ENCODE results near the gene INCENP.

Gene INCENP

DNA sequence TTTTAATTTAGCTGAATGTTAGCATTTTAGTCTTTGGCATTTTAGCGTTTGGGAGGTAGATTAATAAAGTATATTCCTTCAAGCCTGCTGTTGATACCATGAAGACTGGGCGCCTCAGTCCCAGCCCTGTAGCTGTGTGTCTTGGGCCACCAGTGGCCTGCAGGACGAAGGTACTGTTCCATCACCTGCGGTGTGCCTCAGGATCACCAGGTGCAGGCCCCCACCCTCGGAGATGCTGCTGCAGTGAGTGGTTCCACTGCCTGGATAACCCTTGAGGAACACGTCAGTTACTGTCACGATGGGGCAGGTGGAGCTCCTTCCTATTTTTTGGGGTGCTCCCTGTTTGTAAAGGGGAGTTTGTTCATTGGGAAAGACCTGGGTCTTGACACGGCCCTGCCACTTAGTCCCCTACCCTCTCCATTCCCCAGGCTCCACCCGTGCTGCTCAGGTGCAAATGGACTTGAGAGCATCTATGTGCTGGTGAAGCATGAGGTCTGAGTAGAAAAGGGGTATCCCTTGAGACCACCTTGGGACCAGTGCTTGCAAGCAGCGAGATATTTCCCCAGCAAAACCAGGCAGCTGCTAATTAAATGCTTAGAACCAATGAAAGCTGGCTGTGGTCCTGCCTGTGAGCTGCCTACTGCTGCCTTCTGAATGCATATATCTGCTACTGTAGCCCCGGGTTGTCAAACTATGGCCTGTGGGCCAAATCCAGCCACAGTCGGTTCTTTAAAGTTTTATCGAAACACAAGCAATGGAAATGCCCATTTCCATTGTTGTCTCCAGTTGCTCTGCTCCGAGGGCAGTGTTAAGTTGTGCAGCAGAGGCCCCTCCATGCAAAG lies 28.7 kb downstream of the INCENP start:
- Histone ChIP-seq H3K36me3 (ENCODE audit: control insufficient read depth, insufficient read depth, low read length) (peaks cover 60% of the 10 kb centered on the region), H3K4me3 (ENCODE audit: low read depth, low read length) (no peak overlapping the region), H3K9ac (ENCODE audit: low read length) (no peak overlapping the region), H3K4me1 (ENCODE audit: control insufficient read depth, insufficient read depth, low read length) (no peaks in the 10 kb centered on the region), H3K27me3 (ENCODE audit: control insufficient read depth, insufficient read depth, low read length) (no peaks in the 10 kb centered on the region), H3K9me3 (ENCODE audit: control insufficient read depth, insufficient read depth, low read depth, low read length) (no peaks in the 10 kb centered on the region), H3K27ac (ENCODE audit: low read depth, low read length) (no peak overlapping the region)

DNA sequence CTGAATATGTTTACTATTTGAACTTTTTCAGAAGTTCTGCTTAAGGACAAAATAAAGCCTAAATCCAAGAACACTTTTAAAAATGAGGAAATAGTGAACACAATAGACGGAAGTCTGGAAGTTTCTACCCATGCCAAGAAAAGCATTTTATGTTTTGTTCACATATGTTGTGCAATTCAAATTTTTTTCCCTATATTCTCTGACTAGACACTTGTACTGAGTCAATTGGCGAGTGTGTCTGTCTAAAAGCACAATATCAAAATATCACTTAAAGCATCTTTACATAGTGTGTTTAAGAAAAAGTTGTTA lies 29.2 kb downstream of the INCENP start:
- Histone ChIP-seq H3K27ac (ENCODE audit: low read depth, low read length) (no peak overlapping the region), H3K4me1 (ENCODE audit: control insufficient read depth, insufficient read depth, low read length) (no peaks in the 10 kb centered on the region), H3K9ac (ENCODE audit: low read length) (no peak overlapping the region), H3K36me3 (ENCODE audit: control insufficient read depth, insufficient read depth, low read length) (peaks cover 54% of the 10 kb centered on the region), H3K27me3 (ENCODE audit: control insufficient read depth, insufficient read depth, low read length) (no peaks in the 10 kb centered on the region), H3K9me3 (ENCODE audit: control insufficient read depth, insufficient read depth, low read depth, low read length) (no peaks in the 10 kb centered on the region), H3K4me3 (ENCODE audit: low read depth, low read length) (no peak overlapping the region)

DNA sequence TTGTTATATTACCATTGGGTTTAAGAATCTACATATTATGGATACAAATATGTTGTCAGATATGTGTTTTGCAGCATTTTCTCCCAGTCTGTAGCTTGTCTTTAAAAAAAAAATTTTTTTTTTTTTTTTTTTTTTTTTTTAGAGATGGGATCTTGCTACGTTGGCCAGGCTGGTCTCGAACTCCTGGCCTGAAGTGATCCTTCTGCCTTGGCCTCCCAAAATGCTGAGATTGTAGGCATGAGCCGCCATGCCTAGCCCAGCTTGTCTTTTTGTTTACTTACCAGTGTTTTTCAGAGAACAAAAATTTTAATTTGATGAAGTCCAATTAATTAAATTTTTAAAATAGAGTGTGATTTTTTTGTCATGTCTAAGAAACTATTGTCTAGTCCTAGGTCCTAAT lies 29.8 kb downstream of the INCENP start:
- Histone ChIP-seq H3K9me3 (ENCODE audit: control insufficient read depth, insufficient read depth, low read depth, low read length) (no peaks in the 10 kb centered on the region), H3K27me3 (ENCODE audit: control insufficient read depth, insufficient read depth, low read length) (no peaks in the 10 kb centered on the region), H3K4me3 (ENCODE audit: low read depth, low read length) (no peak overlapping the region), H3K27ac (ENCODE audit: low read depth, low read length) (no peak overlapping the region), H3K36me3 (ENCODE audit: control insufficient read depth, insufficient read depth, low read length) (peaks cover 48% of the 10 kb centered on the region), H3K4me1 (ENCODE audit: control insufficient read depth, insufficient read depth, low read length) (no peaks in the 10 kb centered on the region), H3K9ac (ENCODE audit: low read length) (no peak overlapping the region)

DNA sequence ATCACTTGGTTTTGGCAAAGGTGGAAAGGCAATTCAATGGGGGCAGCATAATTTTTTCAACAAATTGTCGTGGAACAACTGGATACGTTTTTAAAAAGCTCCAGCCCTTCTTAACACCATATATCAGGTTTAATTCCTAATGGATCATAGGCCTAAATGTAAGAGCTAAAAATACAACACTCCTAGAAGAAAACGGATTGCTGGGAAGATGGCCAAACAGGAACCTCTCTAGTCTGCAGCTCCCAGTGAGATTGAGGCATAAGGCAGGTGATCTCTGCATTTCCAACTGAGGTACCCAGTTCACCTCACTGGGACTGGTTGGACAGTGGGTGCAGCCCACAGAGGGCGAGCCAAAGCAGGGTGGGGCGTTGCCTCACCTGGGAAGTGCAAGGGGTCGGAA lies 33.8 kb downstream of the INCENP start:
- Histone ChIP-seq H3K4me1 (ENCODE audit: control insufficient read depth, insufficient read depth, low read length) (no peaks in the 10 kb centered on the region), H3K36me3 (ENCODE audit: control insufficient read depth, insufficient read depth, low read length) (peaks cover 9% of the 10 kb centered on the region), H3K4me3 (ENCODE audit: low read depth, low read length) (no peak overlapping the region), H3K9ac (ENCODE audit: low read length) (no peak overlapping the region), H3K9me3 (ENCODE audit: control insufficient read depth, insufficient read depth, low read depth, low read length) (no peaks in the 10 kb centered on the region), H3K27me3 (ENCODE audit: control insufficient read depth, insufficient read depth, low read length) (no peaks in the 10 kb centered on the region), H3K27ac (ENCODE audit: low read depth, low read length) (no peak overlapping the region)

DNA sequence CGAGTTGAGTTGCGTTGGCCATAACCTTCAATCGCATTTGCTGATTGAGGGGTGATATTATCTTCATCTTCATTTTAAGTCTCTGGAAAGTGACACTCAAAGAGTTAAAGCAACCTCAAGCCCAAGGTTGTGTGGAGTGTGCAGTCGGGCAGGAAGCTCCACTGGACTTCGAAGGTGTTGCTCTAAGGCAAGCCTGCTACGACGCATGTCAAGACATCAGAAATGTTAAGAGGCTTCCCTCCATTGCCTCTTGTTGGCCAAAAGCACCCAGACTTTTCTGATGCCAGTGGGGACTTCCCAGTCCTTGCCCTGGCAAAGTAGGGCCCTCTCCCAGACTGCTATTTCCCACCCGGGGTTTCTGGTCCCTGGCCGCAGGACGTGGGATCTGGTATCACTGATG lies 42.6 kb downstream of the INCENP start:
- no peak overlapping the region for H3K4me3 ChIP-seq (ENCODE audit: low read depth, low read length)
- H3K27me3 ChIP-seq (ENCODE audit: control insufficient read depth, insufficient read depth, low read length), result peaks cover 1% of the 10 kb centered on the region; the same call in 1 of the 2 replicates
- no peak overlapping the region for H3K9ac ChIP-seq (ENCODE audit: low read length)
- H3K4me1 ChIP-seq (ENCODE audit: control insufficient read depth, insufficient read depth, low read length), result no peaks in the 10 kb centered on the region
- H3K36me3 ChIP-seq (ENCODE audit: control insufficient read depth, insufficient read depth, low read length), result no peaks in the 10 kb centered on the region
- H3K9me3 ChIP-seq (ENCODE audit: control insufficient read depth, insufficient read depth, low read depth, low read length), result no peaks in the 10 kb centered on the region
- no peak overlapping the region for H3K27ac ChIP-seq (ENCODE audit: low read depth, low read length)

DNA sequence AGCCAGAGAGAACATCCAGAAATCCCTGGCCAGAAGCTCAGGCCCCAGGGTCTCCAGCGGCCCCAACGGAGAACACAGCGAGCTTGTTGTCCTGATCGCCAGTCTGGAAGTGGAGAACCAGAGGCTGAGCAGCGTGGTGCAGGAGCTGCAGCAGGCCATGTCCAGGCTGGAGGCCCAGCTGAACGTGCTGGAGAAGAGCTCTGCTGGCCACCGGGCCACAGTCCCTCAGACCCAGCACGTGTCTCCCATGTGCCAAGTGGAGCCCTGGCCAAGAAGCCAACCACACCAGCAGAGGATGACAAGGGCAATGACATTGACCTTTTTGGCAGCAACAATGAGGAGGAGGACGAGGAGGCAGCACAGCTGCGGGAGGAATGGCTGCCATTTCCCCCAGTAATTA lies 45.6 kb downstream of the INCENP start:
- no peak overlapping the region for H3K9ac ChIP-seq (ENCODE audit: low read length)
- peaks cover 18% of the 10 kb centered on the region; the same call in 1 of the 2 replicates for H3K27me3 ChIP-seq (ENCODE audit: control insufficient read depth, insufficient read depth, low read length)
- no peak overlapping the region for H3K4me3 ChIP-seq (ENCODE audit: low read depth, low read length)

DNA sequence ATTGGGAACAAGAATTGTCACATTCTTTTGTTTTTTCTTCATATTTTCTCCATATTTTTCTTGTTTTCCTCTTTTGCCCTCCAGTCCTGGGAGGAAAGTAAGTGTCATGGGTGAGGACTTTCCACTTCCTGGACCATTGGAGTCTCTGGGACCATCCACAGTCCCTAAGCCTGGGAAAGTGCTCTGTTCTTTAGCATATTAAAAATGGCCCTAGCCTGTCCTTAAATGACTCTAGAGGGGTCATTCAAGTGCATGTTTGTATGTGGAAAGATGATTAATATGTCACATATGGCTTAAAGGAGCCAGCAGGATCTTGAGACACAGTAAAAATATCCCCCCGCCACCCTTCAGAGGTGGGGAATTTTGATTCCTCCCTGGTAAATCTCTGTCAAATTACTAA lies 46.1 kb downstream of the INCENP start:
- no peaks in the 10 kb centered on the region for H3K4me1 ChIP-seq (ENCODE audit: control insufficient read depth, insufficient read depth, low read length)
- no peaks in the 10 kb centered on the region for H3K36me3 ChIP-seq (ENCODE audit: control insufficient read depth, insufficient read depth, low read length)
- H3K9ac ChIP-seq (ENCODE audit: low read length), result no peak overlapping the region
- H3K4me3 ChIP-seq (ENCODE audit: low read depth, low read length), result no peak overlapping the region
- peaks cover 18% of the 10 kb centered on the region; the same call in 1 of the 2 replicates for H3K27me3 ChIP-seq (ENCODE audit: control insufficient read depth, insufficient read depth, low read length)
- no peak overlapping the region for H3K27ac ChIP-seq (ENCODE audit: low read depth, low read length)
- H3K9me3 ChIP-seq (ENCODE audit: control insufficient read depth, insufficient read depth, low read depth, low read length), result no peaks in the 10 kb centered on the region

More for the DNA sequence above, 45.6 kb downstream of the INCENP start:
- Histone ChIP-seq H3K36me3 (ENCODE audit: control insufficient read depth, insufficient read depth, low read length) (no peaks in the 10 kb centered on the region), H3K4me1 (ENCODE audit: control insufficient read depth, insufficient read depth, low read length) (no peaks in the 10 kb centered on the region), H3K27ac (ENCODE audit: low read depth, low read length) (no peak overlapping the region), H3K9me3 (ENCODE audit: control insufficient read depth, insufficient read depth, low read depth, low read length) (no peaks in the 10 kb centered on the region)

DNA sequence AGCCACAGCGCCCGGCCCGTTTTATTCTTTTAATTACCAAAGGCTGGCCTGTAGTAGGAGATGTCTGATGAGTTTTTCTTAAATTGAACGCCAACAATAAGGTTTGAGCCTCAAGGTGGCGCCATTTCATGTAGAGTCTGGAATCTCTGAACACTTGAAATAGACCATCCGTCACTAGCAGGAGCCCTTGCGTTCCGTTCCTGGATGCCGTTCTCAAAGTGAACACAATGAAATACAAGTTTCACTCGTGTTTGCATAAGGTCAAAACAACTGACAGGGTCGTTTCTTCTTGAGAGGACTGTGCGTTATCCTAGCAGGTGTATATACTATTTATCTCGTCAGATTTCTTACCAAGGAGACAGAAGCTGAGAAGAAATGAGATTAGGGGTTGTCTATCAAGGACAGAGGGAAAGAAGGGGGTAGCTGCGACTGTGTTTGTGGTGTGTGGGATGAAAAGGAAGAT lies 47.5 kb downstream of the INCENP start:
- no peak overlapping the region for H3K4me3 ChIP-seq (ENCODE audit: low read depth, low read length)
- no peaks in the 10 kb centered on the region for H3K9me3 ChIP-seq (ENCODE audit: control insufficient read depth, insufficient read depth, low read depth, low read length)
- no peak overlapping the region for H3K27ac ChIP-seq (ENCODE audit: low read depth, low read length)
- no peaks in the 10 kb centered on the region for H3K4me1 ChIP-seq (ENCODE audit: control insufficient read depth, insufficient read depth, low read length)
- no peaks in the 10 kb centered on the region for H3K36me3 ChIP-seq (ENCODE audit: control insufficient read depth, insufficient read depth, low read length)
- peaks cover 18% of the 10 kb centered on the region; the same call in 1 of the 2 replicates for H3K27me3 ChIP-seq (ENCODE audit: control insufficient read depth, insufficient read depth, low read length)
- H3K9ac ChIP-seq (ENCODE audit: low read length), result no peak overlapping the region

DNA sequence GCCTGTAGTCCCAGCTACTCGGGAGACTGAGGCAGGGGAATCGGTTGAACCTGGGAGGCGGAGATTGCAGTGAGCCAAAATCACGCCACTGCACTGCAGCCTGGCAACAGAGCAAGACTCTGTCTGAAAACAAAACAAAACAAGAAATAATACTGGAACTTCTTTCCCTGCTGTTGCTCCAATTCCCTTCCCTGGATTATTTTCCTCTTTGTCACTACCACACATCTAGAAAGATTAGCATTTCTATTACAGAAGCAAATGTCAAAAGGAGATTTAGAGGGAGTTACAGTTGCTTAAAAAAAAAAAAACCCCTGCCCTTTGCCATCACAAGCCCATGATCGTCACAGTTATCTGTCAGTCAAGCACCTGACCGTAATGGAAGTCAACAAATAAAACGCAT lies 48.5 kb downstream of the INCENP start:
- Histone ChIP-seq H3K27me3 (ENCODE audit: control insufficient read depth, insufficient read depth, low read length) (peaks cover 18% of the 10 kb centered on the region; the same call in 1 of the 2 replicates), H3K9ac (ENCODE audit: low read length) (no peak overlapping the region)

DNA sequence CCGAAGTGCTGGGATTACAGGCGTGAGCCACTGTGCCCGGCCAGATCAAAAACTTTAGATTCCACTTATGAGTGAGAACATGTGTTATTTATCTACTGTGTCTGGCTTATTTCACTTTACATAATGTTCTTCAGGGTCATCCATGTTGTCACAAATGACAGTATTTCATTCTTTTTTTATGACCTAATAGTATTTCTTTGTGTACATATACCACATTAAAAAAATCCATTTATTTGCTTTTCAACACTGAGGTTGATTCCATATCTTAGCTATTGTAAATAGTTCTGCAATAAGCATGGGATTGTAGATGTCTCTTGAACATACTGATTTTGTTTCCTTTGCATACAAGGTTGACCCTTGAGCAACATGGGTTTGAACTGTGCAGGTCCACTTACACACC lies 53.0 kb downstream of the INCENP start:
- H3K9me3 ChIP-seq (ENCODE audit: control insufficient read depth, insufficient read depth, low read depth, low read length), result no peaks in the 10 kb centered on the region
- H3K4me1 ChIP-seq (ENCODE audit: control insufficient read depth, insufficient read depth, low read length), result no peaks in the 10 kb centered on the region
- H3K27me3 ChIP-seq (ENCODE audit: control insufficient read depth, insufficient read depth, low read length), result peaks cover 13% of the 10 kb centered on the region; the same call in 1 of the 2 replicates
- no peak overlapping the region for H3K9ac ChIP-seq (ENCODE audit: low read length)
- H3K36me3 ChIP-seq (ENCODE audit: control insufficient read depth, insufficient read depth, low read length), result no peaks in the 10 kb centered on the region
- H3K4me3 ChIP-seq (ENCODE audit: low read depth, low read length), result no peak overlapping the region
- no peak overlapping the region for H3K27ac ChIP-seq (ENCODE audit: low read depth, low read length)

More for the DNA sequence above, 48.5 kb downstream of the INCENP start:
- no peak overlapping the region for H3K27ac ChIP-seq (ENCODE audit: low read depth, low read length)
- H3K9me3 ChIP-seq (ENCODE audit: control insufficient read depth, insufficient read depth, low read depth, low read length), result no peaks in the 10 kb centered on the region
- H3K4me3 ChIP-seq (ENCODE audit: low read depth, low read length), result no peak overlapping the region
- H3K36me3 ChIP-seq (ENCODE audit: control insufficient read depth, insufficient read depth, low read length), result no peaks in the 10 kb centered on the region
- no peaks in the 10 kb centered on the region for H3K4me1 ChIP-seq (ENCODE audit: control insufficient read depth, insufficient read depth, low read length)

DNA sequence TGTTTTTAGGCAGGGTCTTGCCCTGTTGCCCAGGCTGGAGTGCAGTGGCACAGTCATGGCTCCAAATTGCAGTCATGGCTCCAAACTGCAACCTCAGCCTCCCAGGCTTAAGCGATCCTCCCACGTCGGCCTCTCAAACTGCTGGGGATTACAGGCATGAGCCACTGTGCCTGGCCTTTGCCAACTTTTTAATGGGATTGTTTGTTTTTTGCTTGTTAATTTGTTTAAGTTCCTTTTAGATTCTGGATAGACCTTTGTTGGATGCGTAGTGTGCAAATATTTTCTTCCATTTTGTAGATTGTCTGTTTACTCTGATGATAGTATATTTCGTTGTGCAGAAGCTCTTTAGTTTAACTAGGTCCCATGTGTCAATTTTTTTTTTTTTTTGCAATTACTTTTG lies 56.2 kb downstream of the INCENP start:
- Histone ChIP-seq H3K36me3 (ENCODE audit: control insufficient read depth, insufficient read depth, low read length) (no peaks in the 10 kb centered on the region), H3K27me3 (ENCODE audit: control insufficient read depth, insufficient read depth, low read length) (no peaks in the 10 kb centered on the region), H3K9ac (ENCODE audit: low read length) (no peak overlapping the region), H3K9me3 (ENCODE audit: control insufficient read depth, insufficient read depth, low read depth, low read length) (no peaks in the 10 kb centered on the region), H3K27ac (ENCODE audit: low read depth, low read length) (no peak overlapping the region), H3K4me1 (ENCODE audit: control insufficient read depth, insufficient read depth, low read length) (no peaks in the 10 kb centered on the region), H3K4me3 (ENCODE audit: low read depth, low read length) (no peak overlapping the region)
